Psoas muscle (tissue), 8 donors: ENCODE measurements around the gene CELF1. TPM values are rescaled to one million over a fixed set of nuclear protein-coding genes. Genes with fewer than 3 reads are reported as not detected.

Experiments
- ATAC-seq, 4 donors: fragments of 200-7000 bp; cut with Tn5 transposase; one replicate each; pipeline ENCODE4 v1.9.1; 2020; ENCODE audit warnings: moderate library complexity in 3 of 4, mild to moderate bottlenecking in 2 of 4
- DNase-seq, 2 donors: peaks; one replicate each; pipeline ENCODE4 v3.0.0-alpha.2; 2020
- H3K27ac ChIP-seq: fragments of 200-600 bp; one replicate; pipeline ENCODE4 v1.8.0; 2022
- H3K27me3 ChIP-seq, 3 donors: fragments of 200-600 bp in 1 of 3; one replicate each; pipeline versions ENCODE4 v1.6.1 to v1.8.0; 2013 to 2022; ENCODE audit warnings: low read length in 2 of 3, mild to moderate bottlenecking in 2 of 3, moderate library complexity in 1 of 3; ENCODE audit not compliant: insufficient read depth in 3 of 3
- H3K36me3 ChIP-seq, 2 donors: fragments of 200-600 bp in 1 of 2; one replicate each; pipeline versions ENCODE4 v1.6.1 to v1.8.0; 2013 to 2022; ENCODE audit warnings: low read depth in 1 of 2, mild to moderate bottlenecking in 1 of 2, moderate library complexity in 1 of 2; ENCODE audit not compliant: insufficient read depth in 1 of 2
- H3K4me1 ChIP-seq: fragments of 200-600 bp; one replicate; pipeline ENCODE4 v1.8.0; 2022
- H3K4me3 ChIP-seq: fragments of 200-600 bp; one replicate; pipeline ENCODE4 v1.8.0; 2022; ENCODE audit warnings: mild to moderate bottlenecking
- H3K9me3 ChIP-seq: fragments of 200-600 bp; one replicate; pipeline ENCODE4 v1.8.0; 2022
- WGBS, 3 donors: extraction: QIAGEN DNeasy Blood & Tissue Kit; methylation state at CpG; one replicate each; pipeline versions ENCODE4 v1.1.6 to v1.1.7; 2013; 5-methylcytosine and 5-hydroxymethylcytosine counted together
- intact Hi-C, 2 donors: fragments of 100-400 bp; cut with DNase I; formaldehyde crosslinking; loops; one replicate each; pipeline versions ENCODE4 v1.11.0 to v1.14.2; 2022
- polyA plus RNA-seq, 3 donors: library from polyadenylated mRNA; stranded (reverse); fragments of 200-250 nt; gene quantifications; one replicate each; pipeline ENCODE4 v1.2.3, GENCODE V29; 2013
- total RNA-seq, 4 donors: library from RNA; stranded (reverse); fragmentation: NEBNext Ultra II Directional in 2 of 4; extraction: Animal tissue kit (Norgen Biotek cat#: 25700) in 2 of 4; gene quantifications; one replicate each; pipeline versions ENCODE4 v1.2.1 to v1.2.4, GENCODE V29; 2021 to 2023
- TF ChIP-seq, protein P1 (sequence below): fragments of 200-600 bp; IDR thresholded peaks from one replicate; pipeline ENCODE4 v1.8.0; 2022; ENCODE audit warnings: antibody characterized with exemption
- donor health status: healthy with polysubstance abuse.
- donor health status: DM: no; HTN: no; CAD: no; lungs with moderate emphysema.
- donor health status: Bipolar disorder and iron deficiency.
- donor health status: healthy.
- donor health status: DM: yes; HTN: yes; CAD: no.
- donor health status: DM: no; HTN: no; CAD: no.
- donor health status: DM: no; HTN: no; CAD: no.
- donor health status: DM: yes; HTN: yes; CAD: no.

Gene CELF1
- total and polyA plus RNA-seq, 7 donors, result 40.1 to 193 (median 112) TPM

DNA sequence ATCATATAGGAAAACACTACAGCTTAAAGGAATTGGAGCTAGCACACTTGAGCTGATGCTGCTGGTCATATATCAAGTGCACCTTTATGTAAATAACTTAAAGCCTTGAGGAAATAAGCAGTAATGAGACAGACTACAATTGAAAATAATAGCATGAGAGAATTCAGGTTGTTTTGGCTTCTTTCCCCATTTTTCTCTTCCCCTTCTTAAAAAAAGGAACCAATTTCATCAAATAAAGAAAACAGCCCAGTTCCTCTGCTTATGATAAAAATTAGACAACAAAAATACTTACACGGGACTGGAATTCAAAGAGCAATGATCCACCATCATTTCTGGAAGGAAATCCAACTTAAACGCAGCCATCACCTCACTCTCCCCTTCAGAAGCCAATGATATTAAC, 53.8 kb downstream of the CELF1 start:
- H3K27ac ChIP-seq, result no peak overlapping the region
- no peaks in the 10 kb centered on the region for H3K27me3 ChIP-seq
- ATAC-seq (no peak), DNase-seq (no peak)
- H3K4me3 ChIP-seq, result no peak overlapping the region
- H3K9me3 ChIP-seq, result no peaks in the 10 kb centered on the region
- WGBS, 3 donors, result 59 to 76% (median 69%) methylated on average over 2 of the region's 2 CpGs
- peaks cover 75% of the 10 kb centered on the region for H3K4me1 ChIP-seq
- TF ChIP-seq, protein P1, sequence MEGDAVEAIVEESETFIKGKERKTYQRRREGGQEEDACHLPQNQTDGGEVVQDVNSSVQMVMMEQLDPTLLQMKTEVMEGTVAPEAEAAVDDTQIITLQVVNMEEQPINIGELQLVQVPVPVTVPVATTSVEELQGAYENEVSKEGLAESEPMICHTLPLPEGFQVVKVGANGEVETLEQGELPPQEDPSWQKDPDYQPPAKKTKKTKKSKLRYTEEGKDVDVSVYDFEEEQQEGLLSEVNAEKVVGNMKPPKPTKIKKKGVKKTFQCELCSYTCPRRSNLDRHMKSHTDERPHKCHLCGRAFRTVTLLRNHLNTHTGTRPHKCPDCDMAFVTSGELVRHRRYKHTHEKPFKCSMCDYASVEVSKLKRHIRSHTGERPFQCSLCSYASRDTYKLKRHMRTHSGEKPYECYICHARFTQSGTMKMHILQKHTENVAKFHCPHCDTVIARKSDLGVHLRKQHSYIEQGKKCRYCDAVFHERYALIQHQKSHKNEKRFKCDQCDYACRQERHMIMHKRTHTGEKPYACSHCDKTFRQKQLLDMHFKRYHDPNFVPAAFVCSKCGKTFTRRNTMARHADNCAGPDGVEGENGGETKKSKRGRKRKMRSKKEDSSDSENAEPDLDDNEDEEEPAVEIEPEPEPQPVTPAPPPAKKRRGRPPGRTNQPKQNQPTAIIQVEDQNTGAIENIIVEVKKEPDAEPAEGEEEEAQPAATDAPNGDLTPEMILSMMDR, result no peak
- intact Hi-C loops, result no loop called here
- H3K36me3 ChIP-seq, result peaks cover 10 to 30% of the 10 kb centered on the region in 2 donors

- Histone ChIP-seq H3K4me3 (no peak overlapping the region), H3K27ac (no peak overlapping the region), H3K27me3 (no peaks in the 10 kb centered on the region), H3K4me1 (peaks cover 75% of the 10 kb centered on the region), H3K36me3 (peaks cover 10 to 35% of the 10 kb centered on the region in 2 donors), H3K9me3 (no peaks in the 10 kb centered on the region)
- 76 to 80% (median 76%) methylated on average over 4 of the region's 4 CpGs for WGBS, 3 donors
- DNase-seq (no peak), ATAC-seq (no peak)
- TF ChIP-seq, protein P1, result no peak
- intact Hi-C loops, result no loop called here
Measured at GRCh38 chr11:47498584-47499152, 54.3 kb downstream of the CELF1 start.

DNA sequence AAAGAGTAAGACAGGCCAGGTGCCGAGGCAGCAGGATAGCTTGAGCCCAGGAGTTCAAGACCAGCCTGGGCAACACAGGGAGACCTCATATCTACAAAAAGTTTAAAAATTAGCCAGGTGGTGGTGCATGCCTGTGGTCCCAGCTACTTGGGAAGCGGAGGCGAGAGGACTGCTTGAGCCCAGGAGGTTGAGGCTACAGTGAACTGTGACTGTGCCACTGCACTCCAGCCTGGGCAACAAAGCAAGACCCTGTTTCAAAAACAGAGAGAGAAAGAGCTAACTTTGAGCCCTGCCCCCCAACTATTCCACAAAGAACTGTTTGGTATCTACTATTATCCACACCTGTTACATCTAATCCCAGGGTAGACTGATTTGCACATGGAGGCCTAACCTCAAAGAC, 54.8 kb downstream of the CELF1 start:
- 96 to 100% (median 97%) methylated on average over 3 of the region's 3 CpGs for WGBS, 3 donors
- no peak overlapping the region for H3K4me3 ChIP-seq
- no peaks in the 10 kb centered on the region for H3K27me3 ChIP-seq
- TF ChIP-seq, protein P1, result no peak
- no peak overlapping the region for H3K27ac ChIP-seq
- H3K4me1 ChIP-seq, result peaks cover 74% of the 10 kb centered on the region
- H3K36me3 ChIP-seq, result peaks cover 10 to 40% of the 10 kb centered on the region in 2 donors
- DNase-seq (no peak), ATAC-seq (no peak)
- no peaks in the 10 kb centered on the region for H3K9me3 ChIP-seq
- intact Hi-C loops, result no loop called here

- no peaks in the 10 kb centered on the region for H3K27me3 ChIP-seq
- ATAC-seq (peak in 2 of 4 donors; percentile 57 to 71), DNase-seq (no peak)
- H3K36me3 ChIP-seq, result peaks cover 10 to 53% of the 10 kb centered on the region in 2 donors
- TF ChIP-seq, protein P1, result no peak
- peaks cover 64% of the 10 kb centered on the region for H3K4me1 ChIP-seq
- intact Hi-C loops, result no loop called here
- no peak overlapping the region for H3K4me3 ChIP-seq
- no peak overlapping the region for H3K27ac ChIP-seq
- H3K9me3 ChIP-seq, result no peaks in the 10 kb centered on the region
Measured at GRCh38 chr11:47496808-47497207, 56.1 kb downstream of the CELF1 start.

GRCh38 chr11:47495856-47496217, 57.1 kb downstream of the CELF1 start:
- intact Hi-C loops, result no loop called here
- 25 to 67% (median 33%) methylated on average over 1 of the region's 1 CpG for WGBS, 3 donors
- Histone ChIP-seq H3K27ac (no peak overlapping the region), H3K4me3 (no peak overlapping the region), H3K36me3 (peaks cover 10 to 54% of the 10 kb centered on the region in 2 donors), H3K4me1 (peaks cover 62% of the 10 kb centered on the region), H3K27me3 (no peaks in the 10 kb centered on the region), H3K9me3 (no peaks in the 10 kb centered on the region)
- DNase-seq, result no peak
- TF ChIP-seq, protein P1, result no peak
- ATAC-seq, result no peak
